ENCODE results near the gene ANKAR.
"Not testable (repeated sequence)": the region's sequence is repeated elsewhere in the genome, so short reads cannot be mapped to it uniquely, and the experiment has no call there.

The ANKAR gene

DNA sequence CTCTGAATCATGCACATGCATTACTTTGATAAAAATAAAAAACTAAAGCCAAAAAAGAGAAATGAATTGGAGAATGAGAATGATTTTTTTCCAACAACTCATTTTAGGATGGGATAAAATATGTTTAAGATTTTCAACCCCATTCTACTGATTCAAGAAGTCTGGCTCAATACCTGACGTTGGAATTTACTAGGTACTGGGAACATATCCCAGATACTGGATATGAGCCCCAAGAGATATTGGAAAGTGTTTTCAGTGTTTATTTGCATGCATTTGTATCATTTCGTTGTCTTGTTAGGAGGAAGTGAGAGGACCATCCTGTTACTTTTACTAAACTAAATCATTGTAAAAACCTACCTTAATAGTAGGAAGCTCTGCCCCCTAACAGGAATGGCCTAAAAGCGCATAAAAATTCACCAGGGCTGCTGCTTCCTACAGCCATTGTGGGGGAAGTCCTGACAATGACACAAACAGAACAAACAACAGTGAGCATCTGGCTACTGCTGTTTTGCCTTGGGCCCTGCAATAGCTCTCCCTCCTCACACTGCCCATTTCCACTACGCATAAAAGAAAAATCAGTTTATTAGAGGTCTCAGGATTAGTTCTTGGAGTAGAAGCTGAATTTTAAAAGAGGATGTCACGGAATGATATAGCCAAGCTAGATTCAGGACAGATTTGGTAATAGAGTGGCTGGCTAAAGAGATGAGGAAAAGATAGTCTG, 35.2 kb downstream of the ANKAR start:
- Histone ChIP-seq H3K4me2 (ENCODE audit: low read length) (no peak overlapping the region), H3K27me3 (ENCODE audit: insufficient read depth, low read length) (no peaks in the 10 kb centered on the region), H3K79me2 (ENCODE audit: insufficient read depth, low read length) (no peaks in the 10 kb centered on the region), H3K9me2 (ENCODE audit: low read depth, low read length) (no peaks in the 10 kb centered on the region), H3K9ac (ENCODE audit: low read length) (no peak overlapping the region), H3K27ac (ENCODE audit: low read depth, low read length, poor library complexity, severe bottlenecking) (no peak overlapping the region), H3K4me1 (ENCODE audit: insufficient read depth, low read length, severe bottlenecking) (no peaks in the 10 kb centered on the region), H3K4me3 (ENCODE audit: low read depth, low read length, poor library complexity, severe bottlenecking) (no peak overlapping the region), H3K36me3 (ENCODE audit: insufficient read depth, low read length) (no peaks in the 10 kb centered on the region; the same call in 1 of the 2 replicates), H3F3A (ENCODE audit: insufficient read depth, low read length) (no peaks in the 10 kb centered on the region), H4K20me1 (ENCODE audit: insufficient read depth, low read length) (no peaks in the 10 kb centered on the region), H2AFZ (ENCODE audit: low read length) (no peak overlapping the region), H3K9me3 (ENCODE audit: low read length) (no peaks in the 10 kb centered on the region)
- TF ChIP-seq, protein P1, sequence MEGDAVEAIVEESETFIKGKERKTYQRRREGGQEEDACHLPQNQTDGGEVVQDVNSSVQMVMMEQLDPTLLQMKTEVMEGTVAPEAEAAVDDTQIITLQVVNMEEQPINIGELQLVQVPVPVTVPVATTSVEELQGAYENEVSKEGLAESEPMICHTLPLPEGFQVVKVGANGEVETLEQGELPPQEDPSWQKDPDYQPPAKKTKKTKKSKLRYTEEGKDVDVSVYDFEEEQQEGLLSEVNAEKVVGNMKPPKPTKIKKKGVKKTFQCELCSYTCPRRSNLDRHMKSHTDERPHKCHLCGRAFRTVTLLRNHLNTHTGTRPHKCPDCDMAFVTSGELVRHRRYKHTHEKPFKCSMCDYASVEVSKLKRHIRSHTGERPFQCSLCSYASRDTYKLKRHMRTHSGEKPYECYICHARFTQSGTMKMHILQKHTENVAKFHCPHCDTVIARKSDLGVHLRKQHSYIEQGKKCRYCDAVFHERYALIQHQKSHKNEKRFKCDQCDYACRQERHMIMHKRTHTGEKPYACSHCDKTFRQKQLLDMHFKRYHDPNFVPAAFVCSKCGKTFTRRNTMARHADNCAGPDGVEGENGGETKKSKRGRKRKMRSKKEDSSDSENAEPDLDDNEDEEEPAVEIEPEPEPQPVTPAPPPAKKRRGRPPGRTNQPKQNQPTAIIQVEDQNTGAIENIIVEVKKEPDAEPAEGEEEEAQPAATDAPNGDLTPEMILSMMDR (IDR thresholded peaks at IDR 0.05; ENCODE audit: low read length): no peak
- TF ChIP-seq EZH2 (IDR thresholded peaks at IDR 0.05; ENCODE audit: borderline replicate concordance, low read length): no peak

DNA sequence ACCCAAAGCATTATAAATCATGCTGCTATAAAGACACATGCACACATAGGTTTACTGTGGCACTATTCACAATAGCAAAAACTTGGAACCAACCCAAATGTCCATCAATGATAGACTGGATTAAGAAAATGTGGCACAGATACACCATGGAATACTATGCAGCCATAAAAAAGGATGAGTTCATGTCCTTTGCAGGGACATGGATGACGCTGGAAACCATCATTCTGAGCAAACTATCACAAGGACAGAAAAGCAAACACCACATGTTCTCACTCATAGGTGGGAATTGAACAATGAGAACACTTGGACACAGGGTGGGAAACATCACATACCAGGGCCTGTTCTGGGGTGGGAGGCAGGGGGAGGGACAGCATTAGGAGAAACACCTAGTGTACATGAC, 43.1 kb downstream of the ANKAR start:
- H3K27me3 ChIP-seq (ENCODE audit: insufficient read depth, low read length); H4K20me1 ChIP-seq (ENCODE audit: insufficient read depth, low read length); H3K36me3 ChIP-seq (ENCODE audit: insufficient read depth, low read length); H3K4me3 ChIP-seq (ENCODE audit: low read depth, low read length, poor library complexity, severe bottlenecking); H3K27ac ChIP-seq (ENCODE audit: low read depth, low read length, poor library complexity, severe bottlenecking); H3F3A ChIP-seq (ENCODE audit: insufficient read depth, low read length); H3K9ac ChIP-seq (ENCODE audit: low read length); H3K4me2 ChIP-seq (ENCODE audit: low read length); H3K4me1 ChIP-seq (ENCODE audit: insufficient read depth, low read length, severe bottlenecking); H3K9me2 ChIP-seq (ENCODE audit: low read depth, low read length); H3K9me3 ChIP-seq (ENCODE audit: low read length); H2AFZ ChIP-seq (ENCODE audit: low read length); H3K79me2 ChIP-seq (ENCODE audit: insufficient read depth, low read length): not testable (repeated sequence)

GRCh38 chr2:189719571-189719970, 45.1 kb downstream of the ANKAR start:
- no peak overlapping the region for H3K4me2 ChIP-seq (ENCODE audit: low read length)
- no peak overlapping the region for H3K27ac ChIP-seq (ENCODE audit: low read depth, low read length, poor library complexity, severe bottlenecking)
- H3K79me2 ChIP-seq (ENCODE audit: insufficient read depth, low read length): no peaks in the 10 kb centered on the region
- TF ChIP-seq, protein P1 (IDR thresholded peaks at IDR 0.05; ENCODE audit: low read length): no peak
- no peak for TF ChIP-seq EZH2 (IDR thresholded peaks at IDR 0.05; ENCODE audit: borderline replicate concordance, low read length)
- no peak overlapping the region for H3K4me3 ChIP-seq (ENCODE audit: low read depth, low read length, poor library complexity, severe bottlenecking)
- no peak overlapping the region for H3K9ac ChIP-seq (ENCODE audit: low read length)
- no peaks in the 10 kb centered on the region for H3K36me3 ChIP-seq (ENCODE audit: insufficient read depth, low read length)
- no peaks in the 10 kb centered on the region for H3K9me2 ChIP-seq (ENCODE audit: low read depth, low read length)
- no peak overlapping the region for H2AFZ ChIP-seq (ENCODE audit: low read length)
- H3K27me3 ChIP-seq (ENCODE audit: insufficient read depth, low read length): no peaks in the 10 kb centered on the region
- H4K20me1 ChIP-seq (ENCODE audit: insufficient read depth, low read length): no peaks in the 10 kb centered on the region
- H3F3A ChIP-seq (ENCODE audit: insufficient read depth, low read length): no peaks in the 10 kb centered on the region
- no peaks in the 10 kb centered on the region for H3K4me1 ChIP-seq (ENCODE audit: insufficient read depth, low read length, severe bottlenecking)
- H3K9me3 ChIP-seq (ENCODE audit: low read length): no peaks in the 10 kb centered on the region

- no peaks in the 10 kb centered on the region for H3F3A ChIP-seq (ENCODE audit: insufficient read depth, low read length)
- no peaks in the 10 kb centered on the region for H3K36me3 ChIP-seq (ENCODE audit: insufficient read depth, low read length)
- no peak overlapping the region for H3K27ac ChIP-seq (ENCODE audit: low read depth, low read length, poor library complexity, severe bottlenecking)
- H3K9ac ChIP-seq (ENCODE audit: low read length): no peak overlapping the region
- H3K9me3 ChIP-seq (ENCODE audit: low read length): no peaks in the 10 kb centered on the region
- no peak overlapping the region for H3K4me3 ChIP-seq (ENCODE audit: low read depth, low read length, poor library complexity, severe bottlenecking)
- no peak overlapping the region for H3K4me2 ChIP-seq (ENCODE audit: low read length)
- no peak for TF ChIP-seq EZH2 (IDR thresholded peaks at IDR 0.05; ENCODE audit: borderline replicate concordance, low read length)
- TF ChIP-seq, protein P1 (IDR thresholded peaks at IDR 0.05; ENCODE audit: low read length): no peak
- no peaks in the 10 kb centered on the region for H3K27me3 ChIP-seq (ENCODE audit: insufficient read depth, low read length)
- H3K4me1 ChIP-seq (ENCODE audit: insufficient read depth, low read length, severe bottlenecking): no peaks in the 10 kb centered on the region
- H2AFZ ChIP-seq (ENCODE audit: low read length): no peak overlapping the region
- H3K79me2 ChIP-seq (ENCODE audit: insufficient read depth, low read length): no peaks in the 10 kb centered on the region
- no peaks in the 10 kb centered on the region for H3K9me2 ChIP-seq (ENCODE audit: low read depth, low read length)
- H4K20me1 ChIP-seq (ENCODE audit: insufficient read depth, low read length): no peaks in the 10 kb centered on the region
Measured at GRCh38 chr2:189723192-189723591, 48.7 kb downstream of the ANKAR start.
